Measurements from ENCODE around the gene NTM.
"Not testable (repeated sequence)": the region's sequence is repeated elsewhere in the genome, so short reads cannot be mapped to it uniquely, and the experiment has no call there.

The NTM gene

GRCh38 chr11:131910523-131911387, 540.3 kb downstream of the NTM start:
- no peak for DNase-seq

DNA sequence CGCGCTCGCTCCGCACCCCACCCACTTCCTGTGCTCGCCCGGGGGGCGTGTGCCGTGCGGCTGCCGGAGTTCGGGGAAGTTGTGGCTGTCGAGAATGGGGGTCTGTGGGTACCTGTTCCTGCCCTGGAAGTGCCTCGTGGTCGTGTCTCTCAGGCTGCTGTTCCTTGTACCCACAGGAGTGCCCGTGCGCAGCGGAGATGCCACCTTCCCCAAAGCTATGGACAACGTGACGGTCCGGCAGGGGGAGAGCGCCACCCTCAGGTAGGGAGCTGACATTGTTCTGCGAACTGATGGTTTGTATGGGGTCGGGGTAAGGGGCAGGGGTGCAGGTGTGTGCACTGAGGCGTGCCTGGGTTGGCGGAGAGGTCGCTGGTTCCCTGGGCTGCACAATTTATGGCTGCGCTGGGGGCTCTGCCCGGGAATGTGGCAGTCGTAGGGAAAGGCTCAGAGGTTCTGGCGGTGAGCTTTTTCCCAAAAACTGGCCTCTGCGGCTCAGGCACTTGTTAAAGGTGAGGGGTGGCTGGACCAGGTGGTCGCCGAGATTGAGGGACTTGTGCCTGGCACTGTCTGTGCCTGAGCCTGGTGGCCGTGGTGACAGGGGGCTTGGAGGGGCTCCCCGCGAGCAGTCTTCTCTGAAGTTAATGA, 541.1 kb downstream of the NTM start:
- DNase-seq = not testable (repeated sequence)

DNA sequence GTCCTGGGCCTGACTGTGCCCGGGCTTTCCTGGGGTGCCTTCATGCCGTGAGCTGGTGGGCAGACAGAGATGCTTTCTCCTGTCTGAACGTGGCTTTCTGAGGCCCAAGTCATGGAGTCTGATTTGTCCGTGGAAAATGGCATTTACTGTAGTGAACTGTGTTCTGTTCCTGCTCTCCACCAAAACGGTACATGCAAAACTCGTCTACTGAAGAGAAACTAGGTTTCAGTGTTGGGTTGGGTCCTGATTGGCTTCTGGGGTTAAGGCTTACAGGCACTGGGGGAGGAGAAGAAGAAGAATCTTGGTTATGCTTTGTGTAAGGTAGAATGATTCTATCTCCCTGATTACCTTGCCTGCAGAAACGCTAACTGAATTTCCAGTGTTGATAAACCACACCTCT, 541.7 kb downstream of the NTM start:
- no peak for DNase-seq

GRCh38 chr11:131913267-131913666, 542.9 kb downstream of the NTM start:
- no peak for DNase-seq

DNA sequence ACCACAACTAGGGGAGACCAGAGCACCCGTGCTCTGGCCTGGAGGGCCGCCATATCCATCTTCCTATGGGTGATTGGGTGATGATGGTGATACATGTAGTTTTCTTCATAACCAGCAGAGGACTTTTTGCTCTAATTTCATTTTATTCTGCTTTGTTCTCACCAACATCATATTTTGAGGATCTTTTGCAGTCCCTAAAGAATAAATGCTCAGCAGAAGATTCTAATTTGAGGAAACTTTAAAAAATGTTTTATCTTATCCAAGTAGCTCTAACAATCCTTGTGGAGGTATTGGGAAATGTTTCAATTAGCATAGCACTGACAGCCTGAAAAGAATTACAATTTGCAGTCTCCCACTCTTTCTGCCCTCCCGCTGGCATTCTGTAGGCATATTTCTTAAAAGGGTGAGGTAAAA, 544.0 kb downstream of the NTM start:
- no peak for DNase-seq

GRCh38 chr11:131916638-131917037, 546.2 kb downstream of the NTM start:
- no peak for DNase-seq

DNA sequence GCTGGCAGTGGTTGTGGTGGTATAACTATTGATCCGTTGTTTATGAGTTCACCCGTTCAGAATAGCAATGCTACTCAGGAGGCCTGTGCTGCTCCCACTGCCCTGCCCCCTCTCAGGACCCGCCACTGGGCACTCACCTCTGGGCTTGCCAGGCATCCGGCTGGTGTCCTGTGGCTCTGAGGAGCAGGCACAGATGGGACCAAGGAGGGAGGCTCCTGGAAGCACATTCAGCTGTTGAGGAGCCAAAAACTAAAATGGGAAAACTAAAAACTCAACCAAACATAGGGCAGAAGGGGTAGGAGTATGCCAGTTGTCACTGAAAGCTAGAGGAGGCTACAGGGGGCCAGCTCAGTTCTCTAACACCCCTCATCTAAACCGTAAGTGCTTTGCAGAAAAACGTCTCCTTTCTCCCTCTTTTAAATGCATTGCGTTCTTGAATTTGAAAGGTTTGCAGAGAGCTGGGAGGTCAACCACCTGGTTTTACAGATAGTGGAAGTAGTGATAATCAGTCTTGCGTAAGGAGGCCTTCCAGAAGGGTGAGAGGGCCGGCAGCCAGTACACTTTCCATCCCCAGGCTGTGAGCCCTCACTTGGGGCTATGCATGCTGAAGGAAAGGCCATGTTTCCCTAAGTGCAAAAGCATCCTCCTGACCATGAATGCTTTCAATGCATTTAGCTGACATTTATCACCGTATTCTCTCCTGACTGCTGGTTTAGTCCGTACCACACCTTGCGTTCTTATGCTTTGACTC, 547.4 kb downstream of the NTM start:
- no peak for DNase-seq

- no peak for DNase-seq
Observed at GRCh38 chr11:131918663-131919062, 548.2 kb downstream of the NTM start.

DNA sequence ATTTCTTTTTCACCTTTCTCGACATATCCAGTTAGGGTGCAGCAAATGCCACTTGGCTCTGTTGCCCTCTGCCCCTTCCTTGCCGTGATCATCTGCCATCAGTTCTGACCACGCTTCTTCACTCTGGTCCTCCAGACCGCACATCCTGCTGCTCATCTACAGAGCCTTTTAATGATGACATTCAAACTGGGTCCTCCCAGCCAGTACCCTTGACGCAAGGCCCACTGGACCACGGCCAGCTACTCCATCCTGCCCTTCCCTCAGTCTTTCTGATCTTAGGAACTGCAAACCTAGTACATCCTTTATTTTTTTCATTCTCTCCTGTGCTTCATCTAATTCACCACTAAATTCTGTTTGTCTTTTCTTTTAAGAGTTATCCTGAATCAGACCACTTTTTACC, 551.8 kb downstream of the NTM start:
- no peak for DNase-seq

DNA sequence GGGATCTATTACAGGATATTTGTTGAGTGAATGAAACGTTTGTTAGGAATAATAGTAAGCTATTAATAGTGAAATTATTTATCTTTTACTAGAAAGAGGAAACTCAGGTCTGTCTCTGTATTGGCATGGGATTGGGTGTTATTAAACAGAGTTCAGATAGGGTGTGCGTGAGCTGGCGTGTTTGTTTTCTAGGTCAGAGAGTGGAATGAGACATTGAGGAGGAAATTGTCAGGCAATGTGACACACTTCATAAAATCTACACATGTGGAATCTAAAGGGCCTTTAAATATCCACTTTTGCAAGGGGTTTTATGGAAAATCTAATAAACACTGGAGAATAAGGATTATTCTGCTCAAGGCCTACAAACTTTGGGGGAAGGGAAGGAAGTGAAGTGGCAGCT, 552.9 kb downstream of the NTM start:
- no peak for DNase-seq

DNA sequence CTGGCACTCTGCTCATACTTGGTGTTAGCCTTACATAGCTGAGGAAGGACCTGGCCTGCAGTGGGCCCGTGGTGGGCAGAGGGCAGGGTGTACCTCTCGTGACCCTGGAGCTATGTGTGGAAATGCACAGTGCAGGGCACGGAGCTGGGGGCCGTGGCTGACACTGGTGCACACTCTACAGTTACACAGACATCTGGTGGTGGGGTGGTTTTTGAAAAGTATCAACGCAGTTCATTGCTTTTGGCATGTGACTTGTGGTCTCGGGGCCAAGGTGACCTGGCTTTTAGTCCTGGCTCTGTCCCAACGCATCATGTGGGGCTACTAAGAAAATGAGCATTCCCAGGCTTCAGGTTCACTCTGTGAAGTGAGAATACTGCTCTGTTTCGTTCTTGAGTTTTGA, 553.6 kb downstream of the NTM start:
- no peak for DNase-seq

DNA sequence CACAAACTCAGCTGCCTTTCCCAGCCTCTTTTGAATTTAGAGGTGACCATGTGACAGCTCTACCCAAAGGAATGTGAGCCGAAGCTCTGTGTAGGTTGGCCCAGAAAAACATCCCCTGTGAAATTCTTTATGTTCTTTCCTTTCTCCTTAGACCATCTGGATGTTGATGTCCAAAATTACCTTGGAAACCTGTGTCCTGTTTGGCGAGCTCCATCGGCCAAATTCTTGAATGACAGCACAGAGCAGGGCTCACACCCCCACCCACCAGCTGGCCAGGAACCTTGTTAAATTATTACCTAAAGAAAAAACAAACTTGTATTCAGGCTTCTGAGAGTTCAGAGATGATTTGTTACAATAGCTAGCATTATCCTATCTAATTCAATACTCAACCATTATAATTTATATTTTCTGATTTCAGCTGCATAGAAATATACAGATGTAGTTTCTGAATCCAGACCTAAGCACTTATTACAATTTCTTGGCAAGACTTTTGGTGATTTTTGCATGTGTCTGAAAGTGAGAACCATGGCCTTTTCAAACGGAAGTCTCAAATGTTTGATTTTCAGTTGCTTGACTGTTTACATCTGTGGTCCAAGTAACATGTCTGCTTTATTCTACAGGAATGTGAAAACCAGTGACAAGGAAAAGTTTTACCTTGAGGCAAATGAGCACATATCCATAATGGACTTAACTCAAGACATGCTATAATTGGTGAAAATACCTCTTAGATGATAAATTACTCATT, 554.2 kb downstream of the NTM start:
- no peak for DNase-seq

DNA sequence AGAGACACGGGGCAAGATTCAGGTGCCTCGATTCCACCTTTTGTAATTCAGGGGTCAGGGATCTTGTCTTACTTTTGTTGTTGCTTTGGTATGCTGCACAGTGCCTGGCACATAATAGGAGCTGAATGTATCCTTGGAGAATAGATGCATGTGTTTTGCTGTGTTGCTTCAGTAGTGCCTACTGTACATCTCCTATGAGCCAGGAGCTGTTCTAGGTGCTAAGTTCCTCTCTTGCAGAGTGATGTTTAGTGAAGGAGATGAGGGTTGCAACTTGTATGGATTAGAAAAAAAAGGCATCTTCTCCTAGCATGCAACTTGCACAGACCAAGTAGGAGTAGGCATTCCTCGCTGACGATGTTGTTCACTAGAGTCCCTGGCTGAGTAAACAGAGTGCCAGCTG, 555.4 kb downstream of the NTM start:
- DNase-seq = no peak

DNA sequence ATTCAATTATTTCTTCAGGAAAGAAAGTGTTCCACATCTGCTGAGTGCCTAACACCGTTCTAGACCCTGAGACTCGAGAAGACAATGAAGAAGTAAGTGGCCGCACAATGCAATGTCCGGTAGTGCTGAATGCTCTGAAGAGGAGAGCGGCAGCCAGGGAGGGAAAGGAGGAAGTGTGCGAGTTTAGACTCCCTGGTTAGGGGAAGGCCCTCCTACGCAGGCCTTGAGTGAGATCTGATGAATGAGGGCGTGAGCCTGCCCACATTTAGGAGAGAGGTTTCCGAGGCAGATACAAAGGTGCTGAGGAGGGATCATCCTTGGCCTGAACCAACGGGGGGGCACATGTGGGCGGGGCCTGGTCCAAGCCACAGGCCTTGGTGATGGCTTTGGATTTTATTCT, 558.6 kb downstream of the NTM start:
- DNase-seq = no peak

- no peak for DNase-seq
Observed at GRCh38 chr11:131932584-131933325, 562.3 kb downstream of the NTM start.

DNA sequence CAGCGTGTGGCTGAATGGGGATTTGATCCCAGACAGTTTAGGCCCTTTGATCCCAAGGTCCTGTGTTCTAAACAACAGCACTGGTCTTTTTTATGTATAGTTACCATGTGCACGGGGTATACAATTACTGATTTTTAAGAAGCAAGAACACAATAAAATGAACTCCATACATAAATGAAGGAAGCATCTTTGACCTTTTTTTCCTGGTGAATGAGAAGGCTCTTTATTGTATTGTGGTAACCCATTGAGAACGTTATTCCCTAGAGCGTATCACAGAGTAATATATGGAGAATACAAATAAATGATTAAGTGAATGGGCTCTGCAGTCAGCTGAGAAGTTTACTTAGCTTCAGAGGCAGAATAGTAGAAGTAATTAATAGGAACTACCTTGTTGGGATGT, 563.6 kb downstream of the NTM start:
- DNase-seq = no peak

DNA sequence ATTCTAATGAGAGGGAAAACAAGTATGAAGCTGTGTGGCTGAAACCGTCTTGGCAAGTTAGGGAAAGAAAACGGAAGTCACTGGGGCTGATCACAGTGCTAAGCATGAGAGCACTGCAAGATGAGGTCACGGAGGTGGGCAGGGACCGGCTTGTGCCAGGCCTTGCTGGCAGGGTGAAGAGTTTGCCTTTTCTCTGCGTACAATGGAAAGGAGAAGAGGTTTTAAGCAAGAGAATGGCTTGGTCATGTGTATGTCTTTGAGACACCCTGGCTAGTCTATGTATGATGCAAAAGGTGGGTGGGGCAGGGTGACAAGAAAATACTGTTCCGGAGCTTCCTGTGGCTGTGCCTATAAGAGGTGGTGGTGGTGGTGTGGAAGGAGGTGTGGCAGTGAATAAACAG, 567.9 kb downstream of the NTM start:
- DNase-seq = no peak

GRCh38 chr11:131940126-131940525, 569.7 kb downstream of the NTM start:
- no peak for DNase-seq

DNA sequence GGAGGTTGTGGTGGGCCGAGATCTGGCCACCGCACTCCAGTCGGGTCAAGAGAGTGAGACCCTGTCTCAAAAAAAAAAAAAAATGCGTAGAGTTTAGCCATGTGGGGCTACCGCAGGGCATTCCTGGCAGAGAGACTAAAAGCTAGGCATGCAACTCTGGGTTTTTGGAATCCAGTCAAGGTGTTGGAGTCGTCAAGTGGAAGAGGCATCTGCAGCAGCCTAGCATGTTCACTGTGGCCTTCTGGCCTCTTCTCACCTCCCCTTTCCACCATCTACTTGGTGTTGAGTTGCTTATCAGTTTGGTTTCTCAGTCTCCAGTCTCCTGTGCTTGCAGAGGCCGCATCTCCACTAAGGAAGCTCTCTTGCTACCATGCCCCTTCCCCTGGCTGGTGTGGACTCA, 572.5 kb downstream of the NTM start:
- DNase-seq = no peak

DNA sequence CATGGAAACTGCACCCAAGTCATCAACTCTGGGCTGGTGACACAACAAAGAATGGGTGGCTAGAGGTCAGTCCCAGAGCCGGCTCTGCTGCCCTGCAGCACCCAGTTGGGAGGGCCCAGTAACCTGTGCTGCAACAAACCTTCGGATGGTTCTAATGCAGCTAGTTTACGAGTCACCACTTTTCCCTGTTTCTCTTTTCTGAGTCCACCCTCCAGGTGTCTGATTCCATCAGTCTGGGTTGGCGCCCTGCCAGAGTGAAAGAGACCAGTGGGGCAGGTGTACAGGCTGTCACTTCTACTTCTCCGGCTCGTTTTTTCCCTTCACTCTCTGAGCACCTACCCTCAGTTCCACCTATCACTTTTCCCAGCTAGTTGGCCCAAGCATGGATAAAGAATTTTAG, 572.9 kb downstream of the NTM start:
- DNase-seq = no peak

GRCh38 chr11:131944736-131945135, 574.3 kb downstream of the NTM start:
- DNase-seq = no peak

GRCh38 chr11:131945706-131946105, 575.3 kb downstream of the NTM start:
- no peak for DNase-seq
